Measurements from ENCODE around the gene FIBP.
A peak's percentile ranks its signal among the peaks of the same experiment; 100 is the strongest.

The FIBP gene

GRCh38 chr11:65860278-65861164 lies 27.8 kb downstream of the FIBP start, which contains the start of gene MUS81:
Gene MUS81, plus strand, starts transcription at chr11:65860433. Its CDS starts 321 bp downstream, at chr11:65860754.
- Histone ChIP-seq H3K4me1 (ENCODE audit: control insufficient read depth, insufficient read depth, low read length) (peaks cover 14% of the 10 kb centered on the region), H3K9me3 (ENCODE audit: control insufficient read depth, insufficient read depth, low read depth, low read length) (no peaks in the 10 kb centered on the region), H3K27ac (ENCODE audit: low read depth, low read length) (peak within 1 kb of the TSS; percentile 92), H3K36me3 (ENCODE audit: control insufficient read depth, insufficient read depth, low read length) (peaks cover 52% of the 10 kb centered on the region), H3K27me3 (ENCODE audit: control insufficient read depth, insufficient read depth, low read length) (no peaks in the 10 kb centered on the region), H3K4me3 (ENCODE audit: low read depth, low read length) (peak within 1 kb of the TSS; percentile 92), H3K9ac (ENCODE audit: low read length) (peak within 1 kb of the TSS; percentile 98)

- Histone ChIP-seq H3K36me3 (ENCODE audit: control insufficient read depth, insufficient read depth, low read length) (peaks cover 52% of the 10 kb centered on the region), H3K27ac (ENCODE audit: low read depth, low read length) (peak overlapping the region; percentile 92), H3K27me3 (ENCODE audit: control insufficient read depth, insufficient read depth, low read length) (no peaks in the 10 kb centered on the region), H3K9ac (ENCODE audit: low read length) (peak overlapping the region; percentile 98), H3K4me3 (ENCODE audit: low read depth, low read length) (peak overlapping the region; percentile 92), H3K9me3 (ENCODE audit: control insufficient read depth, insufficient read depth, low read depth, low read length) (no peaks in the 10 kb centered on the region), H3K4me1 (ENCODE audit: control insufficient read depth, insufficient read depth, low read length) (peaks cover 14% of the 10 kb centered on the region)
These were observed 28.4 kb downstream of the FIBP start for GRCh38 chr11:65859812-65860277.

GRCh38 chr11:65859095-65859811 lies 29.0 kb downstream of the FIBP start:
- Histone ChIP-seq H3K4me3 (ENCODE audit: low read depth, low read length) (peak overlapping the region; percentile 92), H3K9me3 (ENCODE audit: control insufficient read depth, insufficient read depth, low read depth, low read length) (no peaks in the 10 kb centered on the region), H3K36me3 (ENCODE audit: control insufficient read depth, insufficient read depth, low read length) (peaks cover 52% of the 10 kb centered on the region), H3K9ac (ENCODE audit: low read length) (peak overlapping the region; percentile 98), H3K4me1 (ENCODE audit: control insufficient read depth, insufficient read depth, low read length) (peaks cover 14% of the 10 kb centered on the region), H3K27ac (ENCODE audit: low read depth, low read length) (peak overlapping the region; percentile 92), H3K27me3 (ENCODE audit: control insufficient read depth, insufficient read depth, low read length) (no peaks in the 10 kb centered on the region)

GRCh38 chr11:65858681-65859087 lies 29.6 kb downstream of the FIBP start:
- H3K9ac ChIP-seq (ENCODE audit: low read length) = peak overlapping the region; percentile 93
- H3K36me3 ChIP-seq (ENCODE audit: control insufficient read depth, insufficient read depth, low read length) = peaks cover 52% of the 10 kb centered on the region
- peaks cover 14% of the 10 kb centered on the region for H3K4me1 ChIP-seq (ENCODE audit: control insufficient read depth, insufficient read depth, low read length)
- H3K4me3 ChIP-seq (ENCODE audit: low read depth, low read length) = peak overlapping the region; percentile 92
- no peaks in the 10 kb centered on the region for H3K9me3 ChIP-seq (ENCODE audit: control insufficient read depth, insufficient read depth, low read depth, low read length)
- no peaks in the 10 kb centered on the region for H3K27me3 ChIP-seq (ENCODE audit: control insufficient read depth, insufficient read depth, low read length)
- peak overlapping the region; percentile 92 for H3K27ac ChIP-seq (ENCODE audit: low read depth, low read length)

- H3K36me3 ChIP-seq (ENCODE audit: control insufficient read depth, insufficient read depth, low read length) = peaks cover 52% of the 10 kb centered on the region
- H3K9me3 ChIP-seq (ENCODE audit: control insufficient read depth, insufficient read depth, low read depth, low read length) = no peaks in the 10 kb centered on the region
- H3K27ac ChIP-seq (ENCODE audit: low read depth, low read length) = peak within 1 kb of the TSS; percentile 95
- H3K27me3 ChIP-seq (ENCODE audit: control insufficient read depth, insufficient read depth, low read length) = no peaks in the 10 kb centered on the region
- peak within 1 kb of the TSS; percentile 92 for H3K4me3 ChIP-seq (ENCODE audit: low read depth, low read length)
- H3K9ac ChIP-seq (ENCODE audit: low read length) = peak within 1 kb of the TSS; percentile 99
- peaks cover 14% of the 10 kb centered on the region for H3K4me1 ChIP-seq (ENCODE audit: control insufficient read depth, insufficient read depth, low read length)
These were observed 30.2 kb downstream of the FIBP start, which contains the start of gene CFL1 for GRCh38 chr11:65857853-65858680. Gene CFL1, minus strand, starts transcription at chr11:65858180. Its CDS starts 81 bp downstream, at chr11:65858099.

GRCh38 chr11:65857500-65857852 lies 30.8 kb downstream of the FIBP start:
- H3K4me1 ChIP-seq (ENCODE audit: control insufficient read depth, insufficient read depth, low read length) = peaks cover 14% of the 10 kb centered on the region
- H3K4me3 ChIP-seq (ENCODE audit: low read depth, low read length) = peak overlapping the region; percentile 92
- peak overlapping the region; percentile 99 for H3K9ac ChIP-seq (ENCODE audit: low read length)
- H3K36me3 ChIP-seq (ENCODE audit: control insufficient read depth, insufficient read depth, low read length) = peaks cover 52% of the 10 kb centered on the region
- no peaks in the 10 kb centered on the region for H3K9me3 ChIP-seq (ENCODE audit: control insufficient read depth, insufficient read depth, low read depth, low read length)
- H3K27ac ChIP-seq (ENCODE audit: low read depth, low read length) = peak overlapping the region; percentile 95
- H3K27me3 ChIP-seq (ENCODE audit: control insufficient read depth, insufficient read depth, low read length) = no peaks in the 10 kb centered on the region

GRCh38 chr11:65856689-65857499 lies 31.4 kb downstream of the FIBP start:
- Histone ChIP-seq H3K4me1 (ENCODE audit: control insufficient read depth, insufficient read depth, low read length) (peaks cover 12% of the 10 kb centered on the region), H3K27ac (ENCODE audit: low read depth, low read length) (peak overlapping the region; percentile 95)

GRCh38 chr11:65855927-65856363 lies 32.3 kb downstream of the FIBP start:
- Histone ChIP-seq H3K9me3 (ENCODE audit: control insufficient read depth, insufficient read depth, low read depth, low read length) (peaks cover 4% of the 10 kb centered on the region; the same call in 1 of the 2 replicates), H3K4me3 (ENCODE audit: low read depth, low read length) (peak overlapping the region; percentile 92), H3K27ac (ENCODE audit: low read depth, low read length) (no peak overlapping the region), H3K9ac (ENCODE audit: low read length) (peak overlapping the region; percentile 99), H3K4me1 (ENCODE audit: control insufficient read depth, insufficient read depth, low read length) (0 out of 2 replicates have a peak, but pooled peaks cover 5% of the 10 kb centered on the region), H3K36me3 (ENCODE audit: control insufficient read depth, insufficient read depth, low read length) (peaks cover 54% of the 10 kb centered on the region), H3K27me3 (ENCODE audit: control insufficient read depth, insufficient read depth, low read length) (no peaks in the 10 kb centered on the region)

More at GRCh38 chr11:65856689-65857499, 31.4 kb downstream of the FIBP start:
- no peaks in the 10 kb centered on the region for H3K9me3 ChIP-seq (ENCODE audit: control insufficient read depth, insufficient read depth, low read depth, low read length)
- peaks cover 52% of the 10 kb centered on the region for H3K36me3 ChIP-seq (ENCODE audit: control insufficient read depth, insufficient read depth, low read length)
- peak overlapping the region; percentile 92 for H3K4me3 ChIP-seq (ENCODE audit: low read depth, low read length)
- peak overlapping the region; percentile 99 for H3K9ac ChIP-seq (ENCODE audit: low read length)
- no peaks in the 10 kb centered on the region for H3K27me3 ChIP-seq (ENCODE audit: control insufficient read depth, insufficient read depth, low read length)

GRCh38 chr11:65854852-65855837 lies 33.1 kb downstream of the FIBP start:
- no peaks in the 10 kb centered on the region for H3K27me3 ChIP-seq (ENCODE audit: control insufficient read depth, insufficient read depth, low read length)
- 0 out of 2 replicates have a peak, but pooled peaks cover 5% of the 10 kb centered on the region for H3K4me1 ChIP-seq (ENCODE audit: control insufficient read depth, insufficient read depth, low read length)
- H3K9me3 ChIP-seq (ENCODE audit: control insufficient read depth, insufficient read depth, low read depth, low read length) = peaks cover 4% of the 10 kb centered on the region; the same call in 1 of the 2 replicates
- H3K9ac ChIP-seq (ENCODE audit: low read length) = no peak overlapping the region
- no peak overlapping the region for H3K27ac ChIP-seq (ENCODE audit: low read depth, low read length)
- peaks cover 54% of the 10 kb centered on the region for H3K36me3 ChIP-seq (ENCODE audit: control insufficient read depth, insufficient read depth, low read length)
- H3K4me3 ChIP-seq (ENCODE audit: low read depth, low read length) = no peak overlapping the region
